Endothelial cell of umbilical vein (primary cell): ENCODE results near the gene RBMS1. TPM values are rescaled to one million over a fixed set of nuclear protein-coding genes. Genes with fewer than 3 reads are reported as not detected.

ENCODE experiments used
- BruUV-seq: library from RNA; stranded (reverse); fragments of 400-500 nt; replicated peaks from 2 replicates; lab custom pipeline; 2021; lab: Mats Ljungman, UMichigan
- CTCF ChIA-PET: fragments of 300-600, 350-600 bp; sonication (Branson Sonifier 250); formaldehyde crosslinking; loops from one replicate; lab custom pipeline; 2021; ENCODE audit warnings: antibody characterized with exemption, inconsistent platforms; lab: Charles Lee
- POLR2A ChIA-PET: fragments of 300-600, 350-600 bp; sonication (Branson Sonifier 250); formaldehyde crosslinking; loops from one replicate; lab custom pipeline; 2021; ENCODE audit warnings: antibody characterized with exemption, inconsistent platforms; lab: Charles Lee
- DNase-seq: peaks from one replicate; pipeline ENCODE4 v3.0.0-alpha.2; 2011; ENCODE audit warnings: low read depth, low spot score
- FAIRE-seq: peaks from 2 replicates; lab custom pipeline; 2011; peaks lifted over from hg19 to GRCh38; lab: Jason Lieb, UNC
- H2AFZ ChIP-seq: 2 replicates; pipeline ENCODE4 v1.6.0; 2012; ENCODE audit warnings: low read depth, low read length, control low read depth, inconsistent platforms
- H3K27ac ChIP-seq: 2 replicates; pipeline ENCODE4 v1.5.1; 2011; ENCODE audit warnings: low read depth, mild to moderate bottlenecking, control low read depth, low read length, moderate library complexity; ENCODE audit not compliant: insufficient read depth
- H3K27me3 ChIP-seq, 2 experiments: 2 replicates each; pipeline versions ENCODE4 v1.6.0 to v1.6.1; 2011; ENCODE audit warnings: low read length in 2 of 2, mixed read lengths in 1 of 2; ENCODE audit not compliant: control insufficient read depth in 2 of 2, insufficient read depth in 2 of 2
- H3K36me3 ChIP-seq, 2 experiments: 2 replicates in 1 of 2; 3 replicates in 1 of 2; pipeline ENCODE4 v1.5.1; 2011; ENCODE audit warnings: low read length in 2 of 2, mild to moderate bottlenecking in 1 of 2, moderate library complexity in 1 of 2; ENCODE audit not compliant: control insufficient read depth in 2 of 2, insufficient read depth in 2 of 2; ENCODE audit errors: extremely low read depth in 1 of 2
- H3K4me1 ChIP-seq: 3 replicates; pipeline ENCODE4 v1.5.1; 2011; ENCODE audit warnings: mild to moderate bottlenecking, low read length; ENCODE audit not compliant: control insufficient read depth, insufficient read depth; ENCODE audit errors: extremely low read depth
- H3K4me2 ChIP-seq: 2 replicates; pipeline ENCODE4 v1.6.1; 2011; ENCODE audit warnings: low read length, control low read depth, mixed read lengths; ENCODE audit not compliant: insufficient read depth
- H3K4me3 ChIP-seq, 3 experiments: fragments of 200-600 bp in 1 of 3; sonication (generic), shearing (Covaris generic) in 1 of 3; replicated peaks in 1 of 3; 2 replicates each; pipeline ENCODE4 v1.5.1; 2011 to 2016; ENCODE audit warnings: control low read depth in 3 of 3, low read length in 3 of 3, mild to moderate bottlenecking in 2 of 3, inconsistent platforms in 1 of 3, low read depth in 1 of 3, moderate library complexity in 1 of 3; ENCODE audit not compliant: insufficient read depth in 1 of 3
- H3K79me2 ChIP-seq: 2 replicates; pipeline ENCODE4 v1.6.0; 2012; ENCODE audit warnings: low read length, inconsistent platforms; ENCODE audit not compliant: control insufficient read depth, insufficient read depth
- H3K9ac ChIP-seq: replicated peaks from 2 replicates; pipeline ENCODE3; 2011; ENCODE audit warnings: low read length, control low read depth; ENCODE audit not compliant: insufficient read depth; ENCODE audit errors: extremely low read depth
- H3K9me1 ChIP-seq: replicated peaks from 3 replicates; pipeline ENCODE4 v1.6.0; 2011; ENCODE audit warnings: mild to moderate bottlenecking, low read length; ENCODE audit not compliant: control insufficient read depth, insufficient read depth; ENCODE audit errors: extremely low read depth
- H3K9me3 ChIP-seq: replicated peaks from 2 replicates; pipeline ENCODE4 v1.5.1; 2012; ENCODE audit warnings: low read length, inconsistent platforms; ENCODE audit not compliant: control insufficient read depth, insufficient read depth
- H4K20me1 ChIP-seq: replicated peaks from 2 replicates; pipeline ENCODE3; 2011; ENCODE audit warnings: mild to moderate bottlenecking, low read length; ENCODE audit not compliant: control insufficient read depth, insufficient read depth; ENCODE audit errors: extremely low read depth
- CTCF ChIP-seq, 2 donors: IDR thresholded peaks; 1 replicate in 1 of 2; 2 replicates in 1 of 2; pipeline ENCODE4 v1.5.1; 2011; ENCODE audit warnings: low read length in 2 of 2, mild to moderate bottlenecking in 2 of 2, moderate library complexity in 2 of 2, control low read depth in 1 of 2, inconsistent platforms in 1 of 2, low read depth in 1 of 2; ENCODE audit not compliant: insufficient read depth in 1 of 2; ENCODE audit errors: extremely low read depth in 1 of 2
- EZH2 ChIP-seq: IDR thresholded peaks from 2 replicates; pipeline ENCODE4 v1.6.1; 2012; ENCODE audit warnings: borderline replicate concordance, low read depth, mild to moderate bottlenecking, moderate library complexity, low read length, inconsistent platforms; ENCODE audit not compliant: severe bottlenecking
- JUN ChIP-seq: IDR thresholded peaks from 2 replicates; pipeline ENCODE4 v1.6.1; 2011; ENCODE audit warnings: borderline replicate concordance, low read depth; ENCODE audit not compliant: insufficient read length, insufficient read depth
- MYC ChIP-seq: IDR thresholded peaks from one replicate; pipeline ENCODE4 v1.6.1; 2011; ENCODE audit warnings: mild to moderate bottlenecking, low read depth, low read length
- POLR2A ChIP-seq: IDR thresholded peaks from 2 replicates; pipeline ENCODE4 v1.6.1; 2012; ENCODE audit warnings: low read depth, mild to moderate bottlenecking, control low read depth, low read length
- POLR2AphosphoS5 ChIP-seq: IDR thresholded peaks from 2 replicates; pipeline ENCODE4 v1.6.1; 2012; ENCODE audit warnings: low read depth, mild to moderate bottlenecking, control low read depth, low read length, moderate library complexity; ENCODE audit not compliant: insufficient read depth
- dilution Hi-C: fragments of 300-500 bp; cut with MboI; formaldehyde crosslinking; loops from one replicate; pipeline ENCODE4 v1.15.0; 2019; ENCODE audit warnings: low sequenced_read_pairs; ENCODE audit not compliant: extremely low pct_ligation_motif_present
- intact Hi-C: fragments of 100-400 bp; cut with micrococcal nuclease; formaldehyde crosslinking; loops from one replicate; pipeline ENCODE4 v1.10.0; 2022
- polyA plus RNA-seq, 4 experiments: library from polyadenylated mRNA; depleted of rRNA in 3 of 4; stranded (reverse) in 3 of 4; unstranded in 1 of 4; fragments of >200 nt; gene quantifications; 2 replicates each; pipeline versions ENCODE4 v1.2.1 to v1.2.3, GENCODE V29; 2011 to 2012; ENCODE audit warnings: missing spikeins in 1 of 4
- total RNA-seq: library from RNA; stranded (reverse); gene quantifications from 2 replicates; pipeline ENCODE4 v1.2.3, GENCODE V29; 2021

Gene RBMS1
- total and polyA plus RNA-seq, 2 donors (not counting 3 experiments of a cell fraction or from before 2014, with no cell fraction given), result 60.0 to 93.3 TPM

GRCh38 chr2:160252278-160252887 lies 241.2 kb downstream of the RBMS1 start:
- H2AFZ ChIP-seq, result peak overlapping the region; percentile 40
- no peak overlapping the region for H3K27ac ChIP-seq
- CTCF ChIA-PET, result interaction anchor here (0.5 to 3.0 kb wide), 38 partner anchors 10 to 956 kb away, joined by 3 to 44 read pairs (median 5); no protein-coding TSS in a partner anchor
- DNase-seq (peak; percentile 58), FAIRE-seq (peak; percentile 4)
- no peaks in the 10 kb centered on the region for H3K79me2 ChIP-seq
- no peak overlapping the region for H3K9ac ChIP-seq
- H3K4me3 ChIP-seq, result no peak overlapping the region
- intact Hi-C loops (no loop called here), dilution Hi-C loops (no loop called here)
- no peaks in the 10 kb centered on the region for H3K9me3 ChIP-seq
- H4K20me1 ChIP-seq, result no peaks in the 10 kb centered on the region
- H3K36me3 ChIP-seq, result no peaks in the 10 kb centered on the region
- no peaks in the 10 kb centered on the region for H3K27me3 ChIP-seq
- no TSS peak for BruUV-seq
- TF ChIP-seq POLR2A (no peak), EZH2 (no peak), CTCF (IDR thresholded peaks at IDR 0.05; ENCODE audit: extremely low read depth in 1 of 2, insufficient read depth in 1 of 2, low read depth in 1 of 2, low read length in 2 of 2) (peak; percentile 52 to 57), POLR2AphosphoS5 (no peak), MYC (no peak)
- H3K4me1 ChIP-seq, result no peaks in the 10 kb centered on the region
- H3K9me1 ChIP-seq, result no peaks in the 10 kb centered on the region
- POLR2A ChIA-PET, result no interaction called here
- no peak overlapping the region for H3K4me2 ChIP-seq

- Histone ChIP-seq H3K9ac (no peak overlapping the region), H3K9me1 (no peaks in the 10 kb centered on the region), H3K9me3 (no peaks in the 10 kb centered on the region), H2AFZ (peak overlapping the region; percentile 44), H3K79me2 (no peaks in the 10 kb centered on the region), H3K27ac (no peak overlapping the region), H4K20me1 (no peaks in the 10 kb centered on the region), H3K4me2 (no peak overlapping the region), H3K4me1 (no peaks in the 10 kb centered on the region), H3K4me3 (no peak overlapping the region), H3K36me3 (no peaks in the 10 kb centered on the region), H3K27me3 (no peaks in the 10 kb centered on the region)
- intact Hi-C loops, result no loop called here
- FAIRE-seq (no peak), DNase-seq (no peak)
- dilution Hi-C loops, result no loop called here
- TF ChIP-seq JUN (no peak), EZH2 (no peak)
- ChIA-PET POLR2A (no interaction called here), CTCF (interaction anchor here (0.5 to 3.0 kb wide), 41 partner anchors 9 to 957 kb away, joined by 3 to 44 read pairs (median 4); no protein-coding TSS in a partner anchor)
- BruUV-seq, result no TSS peak
Observed at GRCh38 chr2:160251569-160251968, 242.0 kb downstream of the RBMS1 start.
